T-helper 2 cell treated with Interferon-gamma antibody and Interleukin-4, amounts not matched to agents 5 μg/mL and 100 μg/mL, for 36 hours (primary cell): Measurements from ENCODE around the gene TRPM5.
A peak's percentile ranks its signal among the peaks of the same experiment; 100 is the strongest.
"Not testable (repeated sequence)": the region's sequence is repeated elsewhere in the genome, so short reads cannot be mapped to it uniquely, and the experiment has no call there.

Source experiments
- DNase-seq: peaks from one replicate; pipeline ENCODE4 v3.0.0; 2021; ENCODE audit warnings: low spot score
- H3K27ac Mint-ChIP-seq: one replicate; pipeline ENCODE4 v1.8.0; 2021; ENCODE audit warnings: mild to moderate bottlenecking, mixed read lengths
- H3K27me3 Mint-ChIP-seq: one replicate; pipeline ENCODE4 v1.8.0; 2021; ENCODE audit warnings: low read depth, mixed read lengths
- H3K36me3 Mint-ChIP-seq: one replicate; pipeline ENCODE4 v1.8.0; 2021; ENCODE audit warnings: low read depth, mixed read lengths
- H3K4me1 Mint-ChIP-seq: one replicate; pipeline ENCODE4 v1.8.0; 2021; ENCODE audit warnings: low read depth, mixed read lengths
- H3K4me3 Mint-ChIP-seq: one replicate; pipeline ENCODE4 v1.8.0; 2022; ENCODE audit warnings: mild to moderate bottlenecking, moderate library complexity, mixed read lengths
- H3K9me3 Mint-ChIP-seq: one replicate; pipeline ENCODE4 v1.8.0; 2021; ENCODE audit warnings: mixed read lengths

Gene TRPM5, protein sequence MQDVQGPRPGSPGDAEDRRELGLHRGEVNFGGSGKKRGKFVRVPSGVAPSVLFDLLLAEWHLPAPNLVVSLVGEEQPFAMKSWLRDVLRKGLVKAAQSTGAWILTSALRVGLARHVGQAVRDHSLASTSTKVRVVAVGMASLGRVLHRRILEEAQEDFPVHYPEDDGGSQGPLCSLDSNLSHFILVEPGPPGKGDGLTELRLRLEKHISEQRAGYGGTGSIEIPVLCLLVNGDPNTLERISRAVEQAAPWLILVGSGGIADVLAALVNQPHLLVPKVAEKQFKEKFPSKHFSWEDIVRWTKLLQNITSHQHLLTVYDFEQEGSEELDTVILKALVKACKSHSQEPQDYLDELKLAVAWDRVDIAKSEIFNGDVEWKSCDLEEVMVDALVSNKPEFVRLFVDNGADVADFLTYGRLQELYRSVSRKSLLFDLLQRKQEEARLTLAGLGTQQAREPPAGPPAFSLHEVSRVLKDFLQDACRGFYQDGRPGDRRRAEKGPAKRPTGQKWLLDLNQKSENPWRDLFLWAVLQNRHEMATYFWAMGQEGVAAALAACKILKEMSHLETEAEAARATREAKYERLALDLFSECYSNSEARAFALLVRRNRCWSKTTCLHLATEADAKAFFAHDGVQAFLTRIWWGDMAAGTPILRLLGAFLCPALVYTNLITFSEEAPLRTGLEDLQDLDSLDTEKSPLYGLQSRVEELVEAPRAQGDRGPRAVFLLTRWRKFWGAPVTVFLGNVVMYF (N-terminal part only)

GRCh38 chr11:2443881-2444820 is at the start of gene TRPM5:
Gene TRPM5, minus strand, starts transcription at chr11:2444514. Its CDS starts 21,478 bp downstream, at chr11:2423036.
- Mint-ChIP-seq H3K36me3 (no peaks in the 10 kb centered on the region), H3K9me3 (no peaks in the 10 kb centered on the region), H3K27me3 (peaks cover 14% of the 10 kb centered on the region), H3K4me3 (peak within 1 kb of the TSS; percentile 88), H3K4me1 (peaks cover 12% of the 10 kb centered on the region), H3K27ac (no peak within 1 kb of the TSS)
- no peak for DNase-seq

GRCh38 chr11:2489083-2489482 is 44.8 kb upstream of the TRPM5 start:
- Mint-ChIP-seq H3K27me3 (no peaks in the 10 kb centered on the region), H3K4me3 (no peak overlapping the region), H3K36me3 (no peaks in the 10 kb centered on the region), H3K4me1 (no peaks in the 10 kb centered on the region), H3K9me3 (peaks cover 49% of the 10 kb centered on the region), H3K27ac (no peak overlapping the region)
- DNase-seq = no peak

GRCh38 chr11:2488004-2488403 is 43.7 kb upstream of the TRPM5 start:
- DNase-seq = no peak
- H3K4me3 Mint-ChIP-seq = no peak overlapping the region
- no peaks in the 10 kb centered on the region for H3K36me3 Mint-ChIP-seq
- no peak overlapping the region for H3K27ac Mint-ChIP-seq
- H3K9me3 Mint-ChIP-seq = peaks cover 49% of the 10 kb centered on the region
- H3K27me3 Mint-ChIP-seq = no peaks in the 10 kb centered on the region
- H3K4me1 Mint-ChIP-seq = peaks cover 1% of the 10 kb centered on the region

- H3K4me3 Mint-ChIP-seq = no peak overlapping the region
- no peak overlapping the region for H3K27ac Mint-ChIP-seq
- peaks cover 4% of the 10 kb centered on the region for H3K36me3 Mint-ChIP-seq
These were observed 40.3 kb upstream of the TRPM5 start for GRCh38 chr11:2484576-2485125.

GRCh38 chr11:2483426-2483825 is 39.1 kb upstream of the TRPM5 start:
- Mint-ChIP-seq H3K27me3 (no peaks in the 10 kb centered on the region), H3K27ac (no peak overlapping the region), H3K4me1 (peaks cover 16% of the 10 kb centered on the region), H3K36me3 (peaks cover 12% of the 10 kb centered on the region), H3K9me3 (peaks cover 44% of the 10 kb centered on the region), H3K4me3 (no peak overlapping the region)
- DNase-seq = no peak

More at GRCh38 chr11:2484576-2485125, 40.3 kb upstream of the TRPM5 start:
- no peaks in the 10 kb centered on the region for H3K27me3 Mint-ChIP-seq
- H3K9me3 Mint-ChIP-seq = peaks cover 43% of the 10 kb centered on the region
- DNase-seq = no peak
- peaks cover 16% of the 10 kb centered on the region for H3K4me1 Mint-ChIP-seq

DNA sequence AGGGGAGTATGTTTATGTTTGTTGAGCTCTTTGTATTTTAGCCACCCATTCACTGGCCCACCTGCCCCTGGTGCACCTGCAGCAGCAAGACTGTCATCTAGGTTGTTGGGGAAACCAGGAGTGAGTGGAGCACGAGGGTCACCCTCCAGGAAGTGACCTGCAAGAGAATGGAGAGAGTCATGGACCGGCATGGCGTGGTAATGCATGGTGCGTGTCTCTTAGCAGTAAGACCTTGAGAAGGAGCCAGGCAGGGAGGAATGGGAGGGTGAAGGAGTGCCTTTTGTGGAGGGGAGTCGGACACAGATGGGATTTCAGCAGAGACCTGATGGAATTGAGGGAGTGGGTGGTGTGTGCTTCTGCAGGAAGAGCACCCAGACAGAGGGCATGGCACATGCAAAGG is 38.4 kb upstream of the TRPM5 start:
- H3K27me3 Mint-ChIP-seq = no peaks in the 10 kb centered on the region
- no peak for DNase-seq
- no peak overlapping the region for H3K4me3 Mint-ChIP-seq
- H3K9me3 Mint-ChIP-seq = peaks cover 44% of the 10 kb centered on the region
- H3K36me3 Mint-ChIP-seq = peaks cover 18% of the 10 kb centered on the region
- no peak overlapping the region for H3K27ac Mint-ChIP-seq
- H3K4me1 Mint-ChIP-seq = peaks cover 16% of the 10 kb centered on the region

DNA sequence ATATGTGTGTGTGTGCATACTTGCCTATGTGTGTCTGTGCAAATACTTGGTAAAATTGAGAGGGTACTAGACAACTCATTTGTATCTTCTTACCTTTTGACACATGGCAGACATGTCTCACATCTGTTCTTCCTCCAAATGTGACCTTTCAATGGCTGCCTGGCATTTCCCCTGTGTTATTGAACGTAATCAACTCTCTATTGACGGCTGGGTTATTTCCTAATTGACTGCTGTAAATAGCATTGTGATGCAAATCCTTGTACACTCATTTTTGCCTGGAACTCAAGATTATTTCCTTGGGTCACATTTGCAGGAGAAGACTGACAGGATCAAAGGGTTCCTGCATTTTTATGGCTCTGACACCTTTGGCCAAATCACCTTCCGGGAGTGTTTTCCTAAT is 37.9 kb upstream of the TRPM5 start:
- Mint-ChIP-seq H3K27ac (no peak overlapping the region), H3K4me3 (no peak overlapping the region), H3K27me3 (no peaks in the 10 kb centered on the region), H3K4me1 (peaks cover 16% of the 10 kb centered on the region), H3K9me3 (peaks cover 45% of the 10 kb centered on the region), H3K36me3 (peaks cover 20% of the 10 kb centered on the region)
- DNase-seq = no peak

- Mint-ChIP-seq H3K36me3 (peaks cover 23% of the 10 kb centered on the region), H3K27me3 (no peaks in the 10 kb centered on the region), H3K4me1 (peaks cover 16% of the 10 kb centered on the region), H3K27ac (no peak overlapping the region), H3K9me3 (peaks cover 41% of the 10 kb centered on the region), H3K4me3 (peak overlapping the region; percentile 67)
- peak; percentile 17 for DNase-seq
These were observed 36.9 kb upstream of the TRPM5 start for GRCh38 chr11:2481253-2481652.

GRCh38 chr11:2480874-2481220 is 36.5 kb upstream of the TRPM5 start:
- Mint-ChIP-seq H3K27me3 (no peaks in the 10 kb centered on the region), H3K4me3 (peak overlapping the region; percentile 67), H3K9me3 (peaks cover 37% of the 10 kb centered on the region), H3K4me1 (peaks cover 16% of the 10 kb centered on the region), H3K36me3 (peaks cover 23% of the 10 kb centered on the region), H3K27ac (peak overlapping the region; percentile 56)
- peak; percentile 14 for DNase-seq

GRCh38 chr11:2480067-2480873 is 36.0 kb upstream of the TRPM5 start:
- Mint-ChIP-seq H3K4me1 (peaks cover 16% of the 10 kb centered on the region), H3K9me3 (peaks cover 33% of the 10 kb centered on the region), H3K36me3 (peaks cover 23% of the 10 kb centered on the region), H3K27ac (peak overlapping the region; percentile 56), H3K4me3 (peak overlapping the region; percentile 67)
- DNase-seq, H3K27me3 Mint-ChIP-seq: not testable (repeated sequence)

DNA sequence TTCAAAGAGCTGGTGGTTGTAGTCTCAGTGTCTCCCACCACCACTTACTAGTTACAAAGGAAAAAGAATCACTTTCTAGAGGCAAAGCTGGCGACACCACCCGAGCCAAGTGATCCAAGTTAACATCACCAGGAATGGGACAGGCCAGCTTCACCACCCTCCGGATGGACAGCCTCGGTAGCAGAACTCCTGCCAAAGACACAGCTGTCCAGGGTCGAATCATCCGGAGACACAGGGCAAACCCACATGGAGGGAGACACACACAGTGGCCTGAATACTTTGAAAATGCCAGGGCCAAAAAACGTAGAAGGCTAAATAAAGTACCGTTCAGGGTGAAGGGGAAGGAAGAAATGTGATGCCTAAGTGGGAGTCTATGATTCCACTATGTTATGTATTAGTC is 33.6 kb upstream of the TRPM5 start:
- H3K4me1 Mint-ChIP-seq = peaks cover 15% of the 10 kb centered on the region
- H3K4me3 Mint-ChIP-seq = no peak overlapping the region
- DNase-seq = no peak
- peaks cover 32% of the 10 kb centered on the region for H3K9me3 Mint-ChIP-seq
- H3K27ac Mint-ChIP-seq = no peak overlapping the region
- peaks cover 23% of the 10 kb centered on the region for H3K36me3 Mint-ChIP-seq
- H3K27me3 Mint-ChIP-seq = peaks cover 3% of the 10 kb centered on the region

DNA sequence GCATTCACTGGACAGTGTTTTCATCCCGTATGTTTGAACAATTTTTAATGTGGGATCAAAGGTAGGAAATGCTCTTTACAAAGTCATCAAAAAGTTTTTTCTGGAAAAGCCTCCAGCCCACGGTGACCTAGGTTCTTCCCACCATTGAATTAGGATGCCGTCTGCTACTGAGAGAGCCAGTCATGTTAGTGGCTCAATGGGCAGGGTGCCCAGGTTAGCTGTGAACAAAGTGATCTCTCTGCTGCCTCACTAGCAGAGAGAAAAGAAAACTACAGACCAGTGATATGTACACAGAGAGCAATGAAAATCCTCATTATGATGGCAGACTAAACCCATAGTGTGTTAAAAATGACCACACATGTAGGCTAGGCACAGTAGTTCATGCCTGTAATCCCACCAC is 32.9 kb upstream of the TRPM5 start:
- H3K4me1 Mint-ChIP-seq = peaks cover 15% of the 10 kb centered on the region
- peaks cover 3% of the 10 kb centered on the region for H3K27me3 Mint-ChIP-seq
- H3K27ac Mint-ChIP-seq = no peak overlapping the region
- H3K4me3 Mint-ChIP-seq = no peak overlapping the region
- no peak for DNase-seq
- peaks cover 32% of the 10 kb centered on the region for H3K9me3 Mint-ChIP-seq
- peaks cover 23% of the 10 kb centered on the region for H3K36me3 Mint-ChIP-seq
